PFSK-1 (cell line): Measurements from ENCODE around the gene RITA1.

Source experiments
- FOXP2 ChIP-seq: optimal IDR thresholded peaks from 2 replicates; pipeline ENCODE3; 2011; ENCODE audit warnings: borderline replicate concordance, control low read depth, inconsistent platforms; ENCODE audit not compliant: insufficient read depth; ENCODE audit errors: extremely low read length, extremely low read depth
- POLR2AphosphoS5 ChIP-seq: IDR thresholded peaks from 2 replicates; pipeline ENCODE4 v1.6.1; 2012; ENCODE audit warnings: low read depth, mild to moderate bottlenecking, control low read depth, low read length, moderate library complexity
- REST ChIP-seq, 2 experiments: IDR thresholded peaks; 2 replicates each; pipeline versions ENCODE4 v1.6.1 to v1.8.0; 2011 to 2012; ENCODE audit warnings: low read depth in 2 of 2, low read length in 2 of 2, control low read depth in 1 of 2, inconsistent platforms in 1 of 2, mild to moderate bottlenecking in 1 of 2, moderate library complexity in 1 of 2; ENCODE audit not compliant: insufficient read depth in 1 of 2
- SIN3A ChIP-seq: IDR thresholded peaks from 2 replicates; pipeline ENCODE4 v1.6.1; 2012; ENCODE audit warnings: mild to moderate bottlenecking, low read length, moderate library complexity, borderline replicate concordance; ENCODE audit not compliant: insufficient read depth
- TAF1 ChIP-seq: IDR thresholded peaks from 2 replicates; pipeline ENCODE4 v1.6.1; 2012; ENCODE audit warnings: low read length, control low read depth, borderline replicate concordance; ENCODE audit not compliant: insufficient read depth

Gene RITA1

GRCh38 chr12:113196990-113197389 is 11.5 kb downstream of the RITA1 start:
- TF ChIP-seq TAF1 = no peak
- TF ChIP-seq REST (IDR thresholded peaks at IDR 0.05; ENCODE audit: insufficient read depth in 1 of 2, low read depth in 2 of 2, low read length in 2 of 2) = no peak
- no peak for TF ChIP-seq POLR2AphosphoS5
- no peak for TF ChIP-seq FOXP2
- TF ChIP-seq SIN3A = no peak

DNA sequence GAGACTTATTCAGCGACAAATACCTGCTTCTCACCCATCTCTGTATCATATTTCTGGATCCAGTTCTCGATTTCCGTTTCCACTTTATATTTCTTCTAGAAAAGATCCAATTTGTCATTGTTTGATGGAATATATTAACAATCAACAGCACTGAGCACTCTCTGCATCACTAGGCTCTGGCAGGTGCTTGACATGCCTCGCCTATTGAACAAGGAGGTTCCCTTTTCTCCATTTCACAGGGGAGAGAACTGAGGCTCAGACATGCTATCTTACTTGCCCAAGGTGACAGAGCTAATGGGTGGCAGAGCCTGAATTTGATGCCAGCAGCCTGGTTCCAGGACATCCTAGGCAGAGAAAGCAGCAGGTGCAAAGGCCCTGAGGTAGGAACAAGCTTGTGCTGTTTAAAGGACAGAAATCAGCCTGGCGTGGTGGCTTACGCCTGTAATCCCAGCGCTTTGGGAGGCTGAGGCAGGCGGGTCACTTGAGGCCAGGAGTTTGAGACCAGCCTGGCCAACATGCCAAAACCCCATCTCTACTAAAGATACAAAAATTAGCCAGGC is 12.1 kb downstream of the RITA1 start:
- no peak for TF ChIP-seq POLR2AphosphoS5
- TF ChIP-seq FOXP2 = no peak
- no peak for TF ChIP-seq TAF1
- TF ChIP-seq REST (IDR thresholded peaks at IDR 0.05; ENCODE audit: insufficient read depth in 1 of 2, low read depth in 2 of 2, low read length in 2 of 2) = no peak
- TF ChIP-seq SIN3A = no peak

- TF ChIP-seq FOXP2 (no peak), TAF1 (no peak), SIN3A (no peak), REST (IDR thresholded peaks at IDR 0.05; ENCODE audit: insufficient read depth in 1 of 2, low read depth in 2 of 2, low read length in 2 of 2) (no peak), POLR2AphosphoS5 (no peak)
Measured at GRCh38 chr12:113198296-113198695, 12.8 kb downstream of the RITA1 start.

DNA sequence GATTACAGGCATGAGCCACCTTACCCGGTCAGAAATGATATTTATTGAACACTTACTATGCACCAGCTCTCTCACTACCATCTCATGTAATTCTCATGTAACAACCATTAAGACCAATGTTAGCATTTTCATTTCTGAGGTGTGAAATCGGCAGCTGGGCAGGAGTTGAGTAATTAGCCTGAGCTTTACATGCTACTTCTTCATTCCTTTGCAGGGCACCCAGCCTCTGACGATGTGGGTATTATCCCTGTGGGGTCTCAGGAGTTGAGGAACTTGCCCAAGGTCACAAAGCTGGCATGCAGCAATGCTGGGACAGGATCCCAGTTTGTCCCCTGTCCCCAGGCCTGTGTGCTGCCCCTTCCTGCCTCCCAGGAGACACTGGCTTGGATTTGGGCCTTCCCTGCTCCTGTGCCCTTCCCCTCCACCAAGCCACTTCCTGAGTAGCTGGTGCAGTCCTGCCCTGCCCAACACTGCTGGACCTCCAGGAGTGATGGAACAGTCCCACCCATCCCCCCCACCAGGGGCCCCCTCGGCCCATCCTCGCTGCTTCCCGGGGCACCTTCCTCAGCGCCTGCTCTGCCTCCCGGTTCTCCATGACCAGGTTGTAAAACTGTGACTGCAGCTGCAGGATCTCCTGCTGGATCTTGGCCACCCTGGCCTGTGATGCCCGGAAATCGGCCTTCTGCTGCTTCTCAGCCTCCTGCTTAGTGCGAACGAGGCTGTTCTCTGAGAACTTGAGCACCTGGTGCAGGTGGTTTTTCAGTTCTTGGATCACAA is 14.7 kb downstream of the RITA1 start:
- TF ChIP-seq TAF1 = no peak
- TF ChIP-seq SIN3A = no peak
- TF ChIP-seq REST (IDR thresholded peaks at IDR 0.05; ENCODE audit: insufficient read depth in 1 of 2, low read depth in 2 of 2, low read length in 2 of 2) = no peak
- no peak for TF ChIP-seq FOXP2
- TF ChIP-seq POLR2AphosphoS5 = no peak
